H7 (cell line): ENCODE data around the gene EFCAB8. TPM values are rescaled to one million over a fixed set of nuclear protein-coding genes. Genes with fewer than 3 reads are reported as not detected.
A peak's percentile ranks its signal among the peaks of the same experiment; 100 is the strongest.

ENCODE experiments used
- DNase-seq: peaks from one replicate; pipeline ENCODE4 v3.0.0; 2012
- H3K27me3 ChIP-seq: 2 replicates; pipeline ENCODE4 v1.6.0; 2011; ENCODE audit warnings: mild to moderate bottlenecking, low read length; ENCODE audit not compliant: control insufficient read depth, insufficient read depth
- H3K36me3 ChIP-seq: replicated peaks from 2 replicates; pipeline ENCODE4 v1.5.1; 2011; ENCODE audit warnings: low read length; ENCODE audit not compliant: control insufficient read depth, insufficient read depth
- H3K4me3 ChIP-seq: 2 replicates; pipeline ENCODE4 v1.5.1; 2011; ENCODE audit warnings: low read depth, mild to moderate bottlenecking, control low read depth, low read length, moderate library complexity; ENCODE audit not compliant: insufficient read depth
- total RNA-seq: library from RNA; depleted of rRNA; stranded (reverse); fragments of >200 nt; shearing (Covaris generic); gene quantifications from 2 replicates; pipeline ENCODE4 v1.2.3, GENCODE V29; 2014

The EFCAB8 gene
- total RNA-seq, 1 experiment from 2014 or later: 0.17 TPM

DNA sequence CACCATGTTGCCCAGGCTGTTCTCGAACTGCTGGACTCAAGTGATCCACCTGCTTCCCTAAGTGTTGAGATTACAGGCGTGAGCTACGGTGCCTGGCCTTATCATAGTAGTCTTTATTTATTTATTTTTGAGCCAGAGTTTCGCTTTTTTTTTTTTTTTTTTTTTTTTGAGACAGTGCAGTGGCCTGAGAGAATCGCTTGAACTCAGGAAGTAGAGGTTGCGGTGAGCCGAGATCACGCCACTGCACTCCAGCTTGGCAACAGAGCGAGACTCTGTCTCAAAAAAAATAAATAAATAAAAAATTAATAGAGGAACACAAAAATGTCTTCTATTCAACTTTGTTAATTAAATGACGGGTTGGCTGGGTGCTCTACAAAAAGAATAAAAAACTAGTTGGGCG lies 26.1 kb upstream of the EFCAB8 start:
- no peak for DNase-seq
- Histone ChIP-seq H3K27me3 (no peaks in the 10 kb centered on the region), H3K4me3 (no peak overlapping the region), H3K36me3 (peaks cover 33% of the 10 kb centered on the region)

DNA sequence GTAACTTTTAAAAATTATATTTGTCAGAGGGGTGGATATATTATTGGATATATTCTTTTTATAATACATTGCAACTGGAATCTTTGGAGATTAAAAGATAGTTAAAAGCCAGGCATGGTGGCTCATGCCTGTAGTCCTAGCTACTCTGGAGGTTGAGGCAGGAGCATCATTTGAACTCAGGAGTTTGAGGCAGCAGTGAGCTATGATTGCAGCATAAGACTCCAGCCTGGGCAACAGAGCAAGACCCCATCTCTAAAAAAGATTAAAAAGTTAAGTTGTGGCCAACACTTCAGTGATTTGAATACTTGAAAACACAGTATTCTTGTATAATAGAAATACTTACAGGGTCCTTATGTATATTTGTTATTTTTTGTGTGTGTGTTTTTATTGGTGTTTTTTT lies 23.8 kb upstream of the EFCAB8 start:
- Histone ChIP-seq H3K36me3 (peaks cover 43% of the 10 kb centered on the region), H3K4me3 (no peak overlapping the region), H3K27me3 (no peaks in the 10 kb centered on the region)
- DNase-seq: no peak

DNA sequence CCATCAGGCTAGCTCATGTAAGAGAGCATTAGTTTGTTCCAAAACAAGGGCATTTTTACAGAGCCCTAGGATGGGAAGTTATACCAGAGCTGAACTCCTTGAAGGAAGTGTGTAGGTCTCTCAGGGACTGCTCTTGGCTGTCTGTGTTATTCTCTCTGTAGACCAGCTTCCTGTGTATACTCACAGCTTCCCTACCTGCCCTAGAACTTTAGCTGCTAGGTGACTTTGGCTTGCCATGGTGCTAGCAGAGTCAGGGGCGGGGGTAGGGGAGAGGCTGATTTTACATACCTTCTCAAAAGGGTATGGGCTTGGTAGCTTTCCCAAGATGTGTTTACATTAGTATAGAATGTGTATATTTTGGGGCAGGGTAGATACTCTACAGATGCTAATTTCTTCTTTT lies 21.6 kb upstream of the EFCAB8 start:
- Histone ChIP-seq H3K4me3 (no peak overlapping the region), H3K27me3 (no peaks in the 10 kb centered on the region), H3K36me3 (peaks cover 50% of the 10 kb centered on the region)
- DNase-seq: no peak

GRCh38 chr20:32839227-32839981 lies 19.3 kb upstream of the EFCAB8 start:
- Histone ChIP-seq H3K4me3 (no peak overlapping the region), H3K27me3 (no peaks in the 10 kb centered on the region), H3K36me3 (peaks cover 50% of the 10 kb centered on the region)
- no peak for DNase-seq

DNA sequence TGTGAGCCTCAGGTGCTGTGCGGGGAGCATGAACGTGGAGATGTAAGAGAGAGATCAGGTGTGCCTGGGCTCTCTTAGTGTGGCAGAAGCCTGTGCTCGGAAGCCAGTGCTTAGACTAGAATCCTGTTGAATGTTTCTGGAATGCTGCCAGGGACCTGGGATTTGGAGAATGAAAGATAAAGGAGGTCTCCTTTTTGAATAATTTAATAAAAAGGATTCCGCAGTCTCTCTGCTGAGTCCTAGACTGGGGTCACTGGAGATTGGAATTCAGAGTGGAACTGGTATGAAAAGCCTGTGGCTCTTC lies 18.8 kb upstream of the EFCAB8 start:
- Histone ChIP-seq H3K27me3 (no peaks in the 10 kb centered on the region), H3K36me3 (peaks cover 48% of the 10 kb centered on the region), H3K4me3 (no peak overlapping the region)
- no peak for DNase-seq

- Histone ChIP-seq H3K4me3 (no peak overlapping the region), H3K27me3 (no peaks in the 10 kb centered on the region), H3K36me3 (peaks cover 48% of the 10 kb centered on the region)
- DNase-seq: no peak
Observed at GRCh38 chr20:32841174-32841573, 17.5 kb upstream of the EFCAB8 start.

- DNase-seq: no peak
- Histone ChIP-seq H3K27me3 (no peaks in the 10 kb centered on the region), H3K36me3 (peaks cover 49% of the 10 kb centered on the region), H3K4me3 (no peak overlapping the region)
Observed at GRCh38 chr20:32841632-32842031, 17.1 kb upstream of the EFCAB8 start.

- H3K36me3 ChIP-seq: peaks cover 51% of the 10 kb centered on the region
- H3K4me3 ChIP-seq: no peak overlapping the region
- H3K27me3 ChIP-seq: no peaks in the 10 kb centered on the region
- no peak for DNase-seq
Observed at GRCh38 chr20:32842688-32843524, 15.8 kb upstream of the EFCAB8 start.

- DNase-seq: no peak
- peaks cover 35% of the 10 kb centered on the region for H3K36me3 ChIP-seq
- H3K4me3 ChIP-seq: no peak overlapping the region
- H3K27me3 ChIP-seq: no peaks in the 10 kb centered on the region
Observed at GRCh38 chr20:32845786-32846185, 12.9 kb upstream of the EFCAB8 start.

DNA sequence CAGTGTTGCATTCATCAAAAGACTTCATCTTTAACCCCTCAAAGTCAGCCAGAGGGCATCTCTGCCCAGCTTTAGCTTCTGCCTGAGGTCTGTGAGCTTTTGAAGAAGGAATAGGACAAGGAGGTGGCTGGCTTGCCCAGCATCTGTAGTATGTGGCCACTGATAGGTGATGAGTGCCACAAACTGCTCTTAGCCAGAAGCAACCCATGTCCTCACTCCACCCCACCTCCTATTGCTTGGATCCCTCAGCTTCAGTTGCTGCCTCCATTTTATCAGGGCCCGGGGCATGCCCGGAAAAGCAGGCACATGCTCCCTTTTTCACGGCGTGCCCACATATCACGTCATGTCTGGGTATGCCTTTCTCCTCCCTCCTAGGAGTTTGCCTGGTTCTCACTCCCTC lies 11.9 kb upstream of the EFCAB8 start:
- H3K4me3 ChIP-seq: no peak overlapping the region
- no peak for DNase-seq
- no peaks in the 10 kb centered on the region for H3K27me3 ChIP-seq
- H3K36me3 ChIP-seq: peaks cover 32% of the 10 kb centered on the region

GRCh38 chr20:32847964-32848363 lies 10.8 kb upstream of the EFCAB8 start:
- Histone ChIP-seq H3K27me3 (no peaks in the 10 kb centered on the region), H3K4me3 (no peak overlapping the region), H3K36me3 (peaks cover 29% of the 10 kb centered on the region)
- no peak for DNase-seq

GRCh38 chr20:32848846-32849245 lies 9.9 kb upstream of the EFCAB8 start:
- no peak for DNase-seq
- Histone ChIP-seq H3K36me3 (peaks cover 29% of the 10 kb centered on the region), H3K27me3 (no peaks in the 10 kb centered on the region), H3K4me3 (no peak overlapping the region)

DNA sequence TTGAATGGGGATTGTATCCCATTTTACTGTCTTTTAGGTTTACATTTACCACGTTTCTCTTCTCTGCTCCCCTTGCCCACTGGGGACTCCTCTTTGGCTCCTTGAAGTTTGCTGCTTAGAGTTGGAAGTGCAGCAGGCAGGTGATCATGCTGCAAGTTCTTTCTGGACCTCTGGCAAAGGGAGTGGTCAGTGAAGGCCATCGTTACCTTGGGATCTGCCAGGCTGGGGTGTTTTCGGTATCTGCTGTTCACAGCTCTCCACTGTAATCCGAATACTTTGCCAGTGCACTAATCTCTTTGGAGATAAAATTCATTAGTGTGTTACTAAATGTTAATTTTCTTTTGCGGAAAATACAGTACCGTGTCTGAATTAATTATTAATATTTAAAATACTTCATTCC lies 9.1 kb upstream of the EFCAB8 start:
- Histone ChIP-seq H3K27me3 (no peaks in the 10 kb centered on the region), H3K4me3 (no peak overlapping the region), H3K36me3 (peaks cover 29% of the 10 kb centered on the region)
- DNase-seq: no peak

GRCh38 chr20:32855387-32855786 lies 3.3 kb upstream of the EFCAB8 start:
- Histone ChIP-seq H3K4me3 (no peak overlapping the region), H3K27me3 (no peaks in the 10 kb centered on the region), H3K36me3 (peaks cover 11% of the 10 kb centered on the region)
- no peak for DNase-seq

DNA sequence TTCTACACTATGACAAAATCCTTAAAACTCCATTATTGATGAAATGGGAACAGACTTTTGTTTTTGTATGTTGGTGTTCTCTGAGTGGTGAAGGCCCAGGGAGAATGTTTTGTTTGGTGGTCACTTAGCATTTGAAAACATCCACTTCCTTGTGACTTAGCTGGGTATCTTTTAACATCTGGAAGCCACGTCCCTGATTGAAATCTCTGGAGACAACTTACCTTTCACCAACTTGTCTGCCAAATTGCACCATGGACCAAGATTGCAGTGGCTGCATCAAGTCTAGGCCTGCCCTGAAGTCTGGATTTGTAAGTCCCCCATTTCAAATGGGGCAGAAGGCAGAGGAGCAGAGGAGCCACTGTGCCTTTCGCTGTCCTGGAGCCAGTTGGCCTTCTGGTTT lies 534 bp upstream of the EFCAB8 start:
- H3K36me3 ChIP-seq: peaks cover 5% of the 10 kb centered on the region
- DNase-seq: peak; percentile 53
- no peak overlapping the region for H3K4me3 ChIP-seq
- no peaks in the 10 kb centered on the region for H3K27me3 ChIP-seq
